ENCODE measurements around the gene BORCS8.

Gene BORCS8

DNA sequence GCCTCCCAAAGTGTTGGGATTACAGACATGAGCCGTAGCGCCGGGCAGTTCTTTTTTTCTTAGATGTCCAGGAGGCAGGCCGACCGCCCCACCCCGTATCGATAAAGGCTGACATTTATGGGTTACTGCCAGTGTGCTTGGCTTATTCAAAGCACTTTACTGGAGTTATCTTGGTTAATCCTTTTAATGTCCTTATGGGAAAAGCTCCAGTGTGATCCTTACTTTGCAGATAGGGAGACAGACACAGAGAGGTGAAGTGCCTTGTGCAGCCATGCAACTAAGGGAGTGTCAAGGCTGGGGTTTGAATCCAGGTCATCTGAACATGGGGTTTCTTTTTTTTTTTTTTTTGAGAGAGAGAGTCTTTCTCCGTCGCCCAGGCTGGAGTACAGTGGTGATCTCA, 39.0 kb upstream of the BORCS8 start:
- no peak overlapping the region for H3K27ac ChIP-seq
- TF ChIP-seq, protein P1, sequence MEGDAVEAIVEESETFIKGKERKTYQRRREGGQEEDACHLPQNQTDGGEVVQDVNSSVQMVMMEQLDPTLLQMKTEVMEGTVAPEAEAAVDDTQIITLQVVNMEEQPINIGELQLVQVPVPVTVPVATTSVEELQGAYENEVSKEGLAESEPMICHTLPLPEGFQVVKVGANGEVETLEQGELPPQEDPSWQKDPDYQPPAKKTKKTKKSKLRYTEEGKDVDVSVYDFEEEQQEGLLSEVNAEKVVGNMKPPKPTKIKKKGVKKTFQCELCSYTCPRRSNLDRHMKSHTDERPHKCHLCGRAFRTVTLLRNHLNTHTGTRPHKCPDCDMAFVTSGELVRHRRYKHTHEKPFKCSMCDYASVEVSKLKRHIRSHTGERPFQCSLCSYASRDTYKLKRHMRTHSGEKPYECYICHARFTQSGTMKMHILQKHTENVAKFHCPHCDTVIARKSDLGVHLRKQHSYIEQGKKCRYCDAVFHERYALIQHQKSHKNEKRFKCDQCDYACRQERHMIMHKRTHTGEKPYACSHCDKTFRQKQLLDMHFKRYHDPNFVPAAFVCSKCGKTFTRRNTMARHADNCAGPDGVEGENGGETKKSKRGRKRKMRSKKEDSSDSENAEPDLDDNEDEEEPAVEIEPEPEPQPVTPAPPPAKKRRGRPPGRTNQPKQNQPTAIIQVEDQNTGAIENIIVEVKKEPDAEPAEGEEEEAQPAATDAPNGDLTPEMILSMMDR (conservative IDR thresholded peaks at IDR 0.05): no peak

DNA sequence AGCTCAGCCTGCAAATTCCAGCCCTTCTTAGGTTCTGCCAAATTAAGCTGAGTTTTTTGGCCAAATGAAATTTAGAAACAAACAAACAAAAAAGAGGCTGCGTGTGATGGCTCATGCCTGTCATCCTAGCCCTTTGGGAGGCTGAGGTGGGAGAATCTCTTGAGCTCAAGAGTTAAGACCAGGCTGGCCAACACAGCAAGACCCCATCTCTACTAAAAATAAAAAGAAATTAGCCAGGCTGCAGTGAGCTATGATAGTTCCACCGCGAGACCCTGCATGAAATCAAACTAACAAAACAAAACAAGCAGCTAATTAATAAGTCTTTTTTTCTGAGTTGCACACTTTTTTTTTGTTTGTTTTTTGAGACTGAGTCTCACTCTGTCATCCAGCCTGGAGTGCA, 37.7 kb upstream of the BORCS8 start:
- TF ChIP-seq, protein P1 (conservative IDR thresholded peaks at IDR 0.05): no peak
- H3K27ac ChIP-seq: no peak overlapping the region

GRCh38 chr19:19227217-19227616, 35.3 kb upstream of the BORCS8 start:
- TF ChIP-seq, protein P1 (conservative IDR thresholded peaks at IDR 0.05): no peak
- no peak overlapping the region for H3K27ac ChIP-seq

GRCh38 chr19:19226663-19227062, 34.7 kb upstream of the BORCS8 start:
- TF ChIP-seq, protein P1 (conservative IDR thresholded peaks at IDR 0.05): no peak
- no peak overlapping the region for H3K27ac ChIP-seq

DNA sequence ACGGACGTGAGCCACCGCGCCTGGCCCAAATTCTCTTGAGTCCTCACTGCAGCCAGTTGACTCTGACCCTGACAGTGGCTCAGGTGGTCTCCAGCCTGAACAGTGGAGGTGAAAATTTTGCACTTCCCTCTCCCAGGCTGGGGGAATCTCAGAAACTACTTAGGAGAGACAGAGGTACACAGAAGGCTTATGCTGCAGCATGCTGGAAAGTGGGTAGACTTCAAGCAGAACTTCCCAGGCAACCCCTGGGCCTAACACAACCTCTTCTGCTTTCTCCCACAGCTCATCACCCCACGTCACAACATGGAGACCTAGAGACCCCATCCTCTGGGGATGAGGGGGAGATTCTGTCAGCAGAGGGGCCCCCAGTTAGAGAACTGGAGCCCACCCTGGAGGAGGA, 34.3 kb upstream of the BORCS8 start:
- TF ChIP-seq, protein P1 (conservative IDR thresholded peaks at IDR 0.05): no peak
- H3K27ac ChIP-seq: no peak overlapping the region

DNA sequence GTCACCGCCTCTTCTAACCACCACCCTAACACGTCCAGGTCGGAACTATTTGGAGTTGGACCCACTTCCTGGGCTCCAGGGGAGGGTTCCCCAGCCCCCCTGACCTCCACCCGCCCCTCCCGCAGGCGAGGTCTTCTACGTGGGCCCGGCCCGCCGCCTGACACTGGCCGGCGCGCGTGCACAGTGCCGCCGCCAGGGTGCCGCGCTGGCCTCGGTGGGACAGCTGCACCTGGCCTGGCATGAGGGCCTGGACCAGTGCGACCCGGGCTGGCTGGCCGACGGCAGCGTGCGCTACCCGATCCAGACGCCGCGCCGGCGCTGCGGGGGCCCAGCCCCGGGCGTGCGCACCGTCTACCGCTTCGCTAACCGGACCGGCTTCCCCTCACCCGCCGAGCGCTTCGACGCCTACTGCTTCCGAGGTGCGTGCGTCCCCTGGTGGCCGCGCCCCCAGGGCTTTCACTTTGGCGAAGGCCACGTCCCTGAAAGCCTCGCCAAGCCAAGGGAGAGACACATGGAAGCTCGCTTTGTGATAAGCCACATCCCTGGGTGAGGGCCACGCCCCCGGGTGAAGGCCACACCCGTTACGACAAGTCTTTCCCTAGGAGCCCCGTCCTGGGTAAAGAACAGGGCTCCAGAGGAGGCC, 33.0 kb upstream of the BORCS8 start:
- no peak overlapping the region for H3K27ac ChIP-seq
- TF ChIP-seq, protein P1 (conservative IDR thresholded peaks at IDR 0.05): peak; percentile 71

- TF ChIP-seq, protein P1 (conservative IDR thresholded peaks at IDR 0.05): no peak
- H3K27ac ChIP-seq: no peak overlapping the region
Observed at GRCh38 chr19:19224150-19224851, 32.3 kb upstream of the BORCS8 start.

Measured in VCaP (cell line).